Common myeloid progenitor, CD34-positive (primary cell): ENCODE measurements around the gene CSE1L.
"Not testable (repeated sequence)": the region's sequence is repeated elsewhere in the genome, so short reads cannot be mapped to it uniquely, and the experiment has no call there.

Source experiments
- CTCF ChIA-PET: fragments of 350-600 bp; sonication (Branson Sonifier 250); formaldehyde crosslinking; loops from one replicate; lab custom pipeline; 2021; ENCODE audit warnings: antibody characterized with exemption; lab: Charles Lee
- POLR2A ChIA-PET: fragments of 350-600 bp; sonication (Branson Sonifier 250); formaldehyde crosslinking; loops from one replicate; lab custom pipeline; 2021; ENCODE audit warnings: antibody characterized with exemption; lab: Charles Lee
- DNase-seq, 3 donors: peaks; one replicate each; pipeline versions ENCODE4 v3.0.0 to v3.0.0-alpha.2; 2013
- H3K27ac ChIP-seq, 2 experiments: 1 replicate in 1 of 2; 2 replicates in 1 of 2; pipeline ENCODE4 v1.7.0; 2013; ENCODE audit warnings: inconsistent platforms in 2 of 2, low read length in 2 of 2, mild to moderate bottlenecking in 2 of 2, low read depth in 1 of 2, moderate library complexity in 1 of 2; ENCODE audit not compliant: severe bottlenecking in 2 of 2, insufficient read depth in 1 of 2, poor library complexity in 1 of 2
- H3K27me3 ChIP-seq, 5 experiments: replicated peaks in 2 of 5; 1 replicate in 3 of 5; 2 replicates in 2 of 5; pipeline versions ENCODE4 v1.6.1 to v1.7.0; 2013; ENCODE audit warnings: low read length in 4 of 5, mild to moderate bottlenecking in 2 of 5, moderate library complexity in 2 of 5, inconsistent platforms in 1 of 5; ENCODE audit not compliant: insufficient read depth in 5 of 5, control insufficient read depth in 4 of 5
- H3K36me3 ChIP-seq, 4 experiments: 1 replicate in 2 of 4; 2 replicates in 2 of 4; pipeline versions ENCODE4 v1.6.1 to v1.7.0; 2013; ENCODE audit warnings: low read length in 3 of 4, control low read depth in 1 of 4, mild to moderate bottlenecking in 1 of 4; ENCODE audit not compliant: control insufficient read depth in 4 of 4, insufficient read depth in 4 of 4
- H3K4me1 ChIP-seq, 4 experiments: 1 replicate in 3 of 4; 2 replicates in 1 of 4; pipeline versions ENCODE4 v1.6.1 to v1.7.1; 2013; ENCODE audit warnings: low read length in 3 of 4, mild to moderate bottlenecking in 3 of 4, control low read depth in 1 of 4, inconsistent platforms in 1 of 4, moderate library complexity in 1 of 4; ENCODE audit not compliant: control insufficient read depth in 4 of 4, insufficient read depth in 4 of 4; ENCODE audit errors: control extremely low read depth in 1 of 4
- H3K4me3 ChIP-seq, 7 experiments: 1 replicate in 4 of 7; 2 replicates in 3 of 7; pipeline versions ENCODE4 v1.5.1 to v1.7.0; 2013; ENCODE audit warnings: mild to moderate bottlenecking in 7 of 7, low read length in 6 of 7, moderate library complexity in 6 of 7, inconsistent platforms in 2 of 7, low read depth in 2 of 7, control low read depth in 1 of 7; ENCODE audit not compliant: insufficient read depth in 4 of 7, control insufficient read depth in 1 of 7; ENCODE audit errors: extremely low read depth in 1 of 7
- H3K9me3 ChIP-seq, 5 experiments: 1 replicate in 4 of 5; 2 replicates in 1 of 5; pipeline versions ENCODE4 v1.6.1 to v1.7.1; 2013; ENCODE audit warnings: low read length in 4 of 5, mild to moderate bottlenecking in 2 of 5, inconsistent platforms in 1 of 5, low read depth in 1 of 5, moderate library complexity in 1 of 5; ENCODE audit not compliant: control insufficient read depth in 4 of 5, insufficient read depth in 2 of 5; ENCODE audit errors: control extremely low read depth in 1 of 5
- WGBS: methylation state at CpG from one replicate; pipeline ENCODE4 v1.1.5; 2013; ENCODE audit not compliant: insufficient coverage; 5-methylcytosine and 5-hydroxymethylcytosine counted together

CSE1L gene

GRCh38 chr20:49103647-49104364 is 57.7 kb downstream of the CSE1L start:
- H3K36me3 ChIP-seq, result peaks cover 5 to 55% (median 33%) of the 10 kb centered on the region in 4 experiments
- H3K27me3 ChIP-seq, result no peaks in the 10 kb centered on the region
- no peak for DNase-seq
- no peak overlapping the region for H3K4me3 ChIP-seq
- no peaks in the 10 kb centered on the region for H3K9me3 ChIP-seq
- CTCF ChIA-PET, result no interaction called here
- peaks cover 0 to 6% (median 0%) of the 10 kb centered on the region in 4 experiments for H3K4me1 ChIP-seq
- WGBS, result 100% methylated on average over 7 of the region's 7 CpGs
- POLR2A ChIA-PET, result no interaction called here
- no peak overlapping the region for H3K27ac ChIP-seq

- WGBS, result 100% methylated on average over 2 of the region's 3 CpGs
- ChIA-PET POLR2A (no interaction called here), CTCF (no interaction called here)
Measured at GRCh38 chr20:49104365-49104648, 58.2 kb downstream of the CSE1L start.

GRCh38 chr20:49104979-49105547 is 59.0 kb downstream of the CSE1L start:
- 97% methylated on average over 8 of the region's 11 CpGs for WGBS
- H3K9me3 ChIP-seq, POLR2A ChIA-PET, H3K27me3 ChIP-seq, H3K4me1 ChIP-seq, H3K27ac ChIP-seq, DNase-seq, CTCF ChIA-PET, H3K4me3 ChIP-seq: not testable (repeated sequence)
- peaks cover 5 to 47% (median 31%) of the 10 kb centered on the region in 4 experiments for H3K36me3 ChIP-seq

More at GRCh38 chr20:49104365-49104648, 58.2 kb downstream of the CSE1L start:
- Histone ChIP-seq H3K9me3 (no peaks in the 10 kb centered on the region), H3K36me3 (peaks cover 5 to 51% (median 32%) of the 10 kb centered on the region in 4 experiments), H3K4me1 (peaks cover 0 to 6% (median 0%) of the 10 kb centered on the region in 4 experiments), H3K4me3 (no peak overlapping the region), H3K27ac (no peak overlapping the region), H3K27me3 (no peaks in the 10 kb centered on the region)
- DNase-seq, result no peak

GRCh38 chr20:49106328-49106727 is 60.2 kb downstream of the CSE1L start:
- WGBS, result 100% methylated on average over 6 of the region's 6 CpGs
- Histone ChIP-seq H3K27me3 (no peaks in the 10 kb centered on the region), H3K9me3 (no peaks in the 10 kb centered on the region), H3K36me3 (peaks cover 8 to 37% (median 31%) of the 10 kb centered on the region in 4 experiments), H3K4me3 (no peak overlapping the region), H3K27ac (no peak overlapping the region), H3K4me1 (no peaks in the 10 kb centered on the region)
- ChIA-PET CTCF (interaction anchor here (0.6 kb wide), 2 partner anchors 71 to 100 kb away, joined by 3 read pairs; no protein-coding TSS in a partner anchor), POLR2A (no interaction called here)
- DNase-seq, result no peak

GRCh38 chr20:49110767-49111694 is 64.9 kb downstream of the CSE1L start:
- Histone ChIP-seq H3K27me3 (no peaks in the 10 kb centered on the region), H3K4me1 (no peaks in the 10 kb centered on the region), H3K27ac (no peak overlapping the region), H3K9me3 (no peaks in the 10 kb centered on the region), H3K4me3 (no peak overlapping the region), H3K36me3 (peaks cover 0 to 38% (median 26%) of the 10 kb centered on the region in 4 experiments)
- DNase-seq, result no peak
- 98% methylated on average over 5 of the region's 6 CpGs for WGBS
- ChIA-PET POLR2A (interaction anchor here (1.2 kb wide), 1 partner anchor 108 kb away, joined by 5 read pairs; the partner anchor contains the start of gene DDX27), CTCF (no interaction called here)

GRCh38 chr20:49112596-49113274 is 66.6 kb downstream of the CSE1L start:
- CTCF ChIA-PET, result interaction anchor here (1.0 to 1.4 kb wide), 2 partner anchors 15 to 105 kb away, joined by 3 to 4 read pairs; no protein-coding TSS in a partner anchor
- Histone ChIP-seq H3K9me3 (no peaks in the 10 kb centered on the region), H3K4me1 (no peaks in the 10 kb centered on the region), H3K4me3 (no peak overlapping the region), H3K36me3 (peaks cover 0 to 52% (median 33%) of the 10 kb centered on the region in 4 experiments), H3K27ac (no peak overlapping the region), H3K27me3 (no peaks in the 10 kb centered on the region)
- DNase-seq, result no peak
- 98% methylated on average over 14 of the region's 15 CpGs for WGBS
- POLR2A ChIA-PET, result interaction anchor here (1.2 kb wide), 1 partner anchor 106 kb away, joined by 5 read pairs; the partner anchor contains the start of gene DDX27
